Epithelial cell of esophagus (primary cell): ENCODE data around the gene SPAG17.

Experiments
- DNase-seq: peaks from one replicate; pipeline ENCODE4 v3.0.0; 2010; ENCODE audit warnings: low read depth
- H3K4me3 ChIP-seq: 2 replicates; pipeline ENCODE4 v1.5.1; 2011; ENCODE audit warnings: mild to moderate bottlenecking, low read length, control low read depth
- CTCF ChIP-seq: IDR thresholded peaks from 2 replicates; pipeline ENCODE4 v1.5.1; 2011; ENCODE audit warnings: low read depth, mild to moderate bottlenecking, low read length, control low read depth, inconsistent platforms; ENCODE audit not compliant: insufficient read depth; ENCODE audit errors: missing control alignments

Gene SPAG17

GRCh38 chr1:118116909-118117308, 68.1 kb downstream of the SPAG17 start:
- H3K4me3 ChIP-seq: no peak overlapping the region
- DNase-seq: no peak
- no peak for TF ChIP-seq CTCF

- DNase-seq: no peak
Observed at GRCh38 chr1:118116401-118116800, 68.6 kb downstream of the SPAG17 start.

GRCh38 chr1:118115567-118116295, 69.3 kb downstream of the SPAG17 start:
- TF ChIP-seq CTCF: no peak
- H3K4me3 ChIP-seq: no peak overlapping the region
- peak; percentile 59 for DNase-seq

More at GRCh38 chr1:118116401-118116800, 68.6 kb downstream of the SPAG17 start:
- H3K4me3 ChIP-seq: no peak overlapping the region
- no peak for TF ChIP-seq CTCF

GRCh38 chr1:118113261-118113660, 71.8 kb downstream of the SPAG17 start:
- no peak for TF ChIP-seq CTCF
- peak; percentile 79 for DNase-seq

GRCh38 chr1:118110580-118110979, 74.4 kb downstream of the SPAG17 start:
- no peak overlapping the region for H3K4me3 ChIP-seq
- no peak for TF ChIP-seq CTCF
- DNase-seq: no peak

More at GRCh38 chr1:118113261-118113660, 71.8 kb downstream of the SPAG17 start:
- H3K4me3 ChIP-seq: no peak overlapping the region

- DNase-seq: no peak
- no peak for TF ChIP-seq CTCF
- H3K4me3 ChIP-seq: no peak overlapping the region
Observed at GRCh38 chr1:118104951-118105350, 80.1 kb downstream of the SPAG17 start.

- no peak for DNase-seq
Observed at GRCh38 chr1:118102445-118102844, 82.6 kb downstream of the SPAG17 start.

More at GRCh38 chr1:118102445-118102844, 82.6 kb downstream of the SPAG17 start:
- TF ChIP-seq CTCF: no peak
- H3K4me3 ChIP-seq: no peak overlapping the region
